HUES6 (cell line): ENCODE results near the gene COL6A1.
"Not testable (repeated sequence)": the region's sequence is repeated elsewhere in the genome, so short reads cannot be mapped to it uniquely, and the experiment has no call there.

Source experiments
- H3K27ac ChIP-seq: 2 replicates; pipeline ENCODE4 v1.7.0; 2013; ENCODE audit warnings: low read depth, mild to moderate bottlenecking, low read length, inconsistent platforms
- H3K27me3 ChIP-seq: 2 replicates; pipeline ENCODE4 v1.6.1; 2013; ENCODE audit warnings: low read length; ENCODE audit not compliant: control insufficient read depth, insufficient read depth
- H3K36me3 ChIP-seq: 2 replicates; pipeline ENCODE4 v1.6.1; 2013; ENCODE audit warnings: low read length; ENCODE audit not compliant: control insufficient read depth, insufficient read depth
- H3K4me1 ChIP-seq: 2 replicates; pipeline ENCODE4 v1.6.1; 2013; ENCODE audit warnings: low read length; ENCODE audit not compliant: control insufficient read depth, insufficient read depth
- H3K4me3 ChIP-seq: 2 replicates; pipeline ENCODE4 v1.5.1; 2013; ENCODE audit warnings: low read depth, low read length
- H3K9ac ChIP-seq: one replicate; pipeline ENCODE4 v1.6.1; 2013; ENCODE audit warnings: mild to moderate bottlenecking, low read length
- H3K9me3 ChIP-seq: 2 replicates; pipeline ENCODE4 v1.6.1; 2013; ENCODE audit warnings: low read depth, low read length; ENCODE audit not compliant: control insufficient read depth, insufficient read depth

The COL6A1 gene

GRCh38 chr21:45975667-45976409 lies 5.7 kb upstream of the COL6A1 start:
- peaks cover 42% of the 10 kb centered on the region for H3K4me1 ChIP-seq
- peak overlapping the region; percentile 65 for H3K4me3 ChIP-seq
- H3K27me3 ChIP-seq = peaks cover 14% of the 10 kb centered on the region

GRCh38 chr21:45976701-45977311 lies 4.8 kb upstream of the COL6A1 start:
- peak overlapping the region; percentile 40 for H3K4me3 ChIP-seq
- peak overlapping the region; percentile 43 for H3K9ac ChIP-seq
- H3K36me3 ChIP-seq = no peaks in the 10 kb centered on the region
- no peaks in the 10 kb centered on the region for H3K9me3 ChIP-seq
- H3K4me1 ChIP-seq = peaks cover 37% of the 10 kb centered on the region
- H3K27ac ChIP-seq = no peak overlapping the region
- H3K27me3 ChIP-seq = peaks cover 18% of the 10 kb centered on the region

More at GRCh38 chr21:45975667-45976409, 5.7 kb upstream of the COL6A1 start:
- Histone ChIP-seq H3K27ac (peak overlapping the region; percentile 89; the same call in 1 of the 2 replicates), H3K9ac (peak overlapping the region; percentile 82)
- not testable (repeated sequence) for H3K36me3 ChIP-seq, H3K9me3 ChIP-seq

GRCh38 chr21:45977396-45977795 lies 4.2 kb upstream of the COL6A1 start:
- no peaks in the 10 kb centered on the region for H3K9me3 ChIP-seq
- H3K27ac ChIP-seq = no peak overlapping the region
- H3K36me3 ChIP-seq = no peaks in the 10 kb centered on the region
- peaks cover 12% of the 10 kb centered on the region for H3K27me3 ChIP-seq
- H3K9ac ChIP-seq = no peak overlapping the region
- H3K4me3 ChIP-seq = peak overlapping the region; percentile 27; the same call in 1 of the 2 replicates
- peaks cover 31% of the 10 kb centered on the region for H3K4me1 ChIP-seq

GRCh38 chr21:45979141-45979631 lies 2.4 kb upstream of the COL6A1 start:
- peaks cover 11% of the 10 kb centered on the region for H3K27me3 ChIP-seq

GRCh38 chr21:45979651-45980050 lies 1.9 kb upstream of the COL6A1 start:
- Histone ChIP-seq H3K9ac (no peak overlapping the region), H3K27ac (no peak overlapping the region), H3K4me1 (peaks cover 32% of the 10 kb centered on the region), H3K36me3 (peaks cover 8% of the 10 kb centered on the region), H3K27me3 (peaks cover 13% of the 10 kb centered on the region), H3K9me3 (no peaks in the 10 kb centered on the region), H3K4me3 (no peak overlapping the region; the same call in 1 of the 2 replicates)

More at GRCh38 chr21:45979141-45979631, 2.4 kb upstream of the COL6A1 start:
- H3K4me1 ChIP-seq = peaks cover 35% of the 10 kb centered on the region
- no peak overlapping the region for H3K27ac ChIP-seq
- H3K4me3 ChIP-seq = no peak overlapping the region; the same call in 1 of the 2 replicates
- no peak overlapping the region for H3K9ac ChIP-seq
- H3K9me3 ChIP-seq = no peaks in the 10 kb centered on the region
- peaks cover 3% of the 10 kb centered on the region for H3K36me3 ChIP-seq

- no peak overlapping the region; the same call in 1 of the 2 replicates for H3K4me3 ChIP-seq
- peak overlapping the region; percentile 47 for H3K9ac ChIP-seq
- H3K36me3 ChIP-seq = peaks cover 14% of the 10 kb centered on the region
- H3K27ac ChIP-seq = no peak overlapping the region
- peaks cover 18% of the 10 kb centered on the region for H3K27me3 ChIP-seq
- H3K9me3 ChIP-seq = no peaks in the 10 kb centered on the region
- H3K4me1 ChIP-seq = peaks cover 28% of the 10 kb centered on the region; the same call in 1 of the 2 replicates
These were observed 1.3 kb upstream of the COL6A1 start for GRCh38 chr21:45980271-45980670.

GRCh38 chr21:45980697-45981096 lies 873 bp upstream of the COL6A1 start:
- peaks cover 19% of the 10 kb centered on the region for H3K36me3 ChIP-seq
- peak overlapping the region; percentile 59 for H3K4me3 ChIP-seq
- no peak overlapping the region for H3K27ac ChIP-seq
- peak overlapping the region; percentile 47 for H3K9ac ChIP-seq
- peaks cover 28% of the 10 kb centered on the region; the same call in 1 of the 2 replicates for H3K4me1 ChIP-seq
- H3K27me3 ChIP-seq = peaks cover 18% of the 10 kb centered on the region
- H3K9me3 ChIP-seq = no peaks in the 10 kb centered on the region

- Histone ChIP-seq H3K4me1 (peaks cover 25% of the 10 kb centered on the region; the same call in 1 of the 2 replicates), H3K27me3 (peaks cover 18% of the 10 kb centered on the region), H3K9me3 (no peaks in the 10 kb centered on the region), H3K4me3 (peak overlapping the region; percentile 93), H3K9ac (peak overlapping the region; percentile 88), H3K27ac (peak overlapping the region; percentile 75; the same call in 1 of the 2 replicates), H3K36me3 (peaks cover 34% of the 10 kb centered on the region)
These were observed 655 bp downstream of the COL6A1 start for GRCh38 chr21:45982092-45982757.

- Histone ChIP-seq H3K9me3 (no peaks in the 10 kb centered on the region), H3K36me3 (peaks cover 37% of the 10 kb centered on the region), H3K4me3 (peak overlapping the region; percentile 93), H3K27ac (no peak overlapping the region), H3K27me3 (peaks cover 18% of the 10 kb centered on the region), H3K9ac (peak overlapping the region; percentile 88), H3K4me1 (peaks cover 25% of the 10 kb centered on the region; the same call in 1 of the 2 replicates)
These were observed 1.4 kb downstream of the COL6A1 start for GRCh38 chr21:45982758-45983648.

- Histone ChIP-seq H3K9ac (peak overlapping the region; percentile 88), H3K27me3 (peaks cover 18% of the 10 kb centered on the region), H3K4me3 (peak overlapping the region; percentile 93), H3K4me1 (peaks cover 25% of the 10 kb centered on the region; the same call in 1 of the 2 replicates), H3K27ac (no peak overlapping the region), H3K9me3 (no peaks in the 10 kb centered on the region), H3K36me3 (peaks cover 40% of the 10 kb centered on the region)
These were observed 2.0 kb downstream of the COL6A1 start for GRCh38 chr21:45983649-45983965.
